PC-3 (cell line): ENCODE results near the gene TIMP3. TPM values are rescaled to one million over a fixed set of nuclear protein-coding genes. Genes with fewer than 3 reads are reported as not detected.

Source experiments
- ATAC-seq: fragments of 200-7000 bp; cut with Tn5 transposase; 2 replicates; pipeline ENCODE4 v1.9.1; 2020; ENCODE audit warnings: mild to moderate bottlenecking, moderate library complexity
- BruUV-seq: library from RNA; stranded (reverse); fragments of 400-500 nt; replicated peaks from 2 replicates; lab custom pipeline; 2021; lab: Mats Ljungman, UMichigan
- CTCF ChIA-PET: fragments of 300-600 bp; sonication (Branson Sonifier 250); formaldehyde crosslinking; loops from one replicate; lab custom pipeline; 2022; ENCODE audit warnings: antibody characterized with exemption; lab: Charles Lee
- POLR2A ChIA-PET: fragments of 300-600 bp; sonication (Branson Sonifier 250); formaldehyde crosslinking; loops from one replicate; lab custom pipeline; 2022; ENCODE audit warnings: antibody characterized with exemption; ENCODE audit not compliant: unreplicated experiment; lab: Charles Lee
- DNase-seq: peaks from one replicate; pipeline ENCODE4 v3.0.0-alpha.2; 2015
- H2AFZ ChIP-seq: fragments of 300-600 bp; sonication (generic); 2 replicates; pipeline ENCODE4 v1.6.0; 2016; ENCODE audit warnings: antibody characterized with exemption, low read length
- H3F3A ChIP-seq: fragments of 300-600 bp; sonication (generic); one replicate; pipeline ENCODE4 v1.6.0; 2017; ENCODE audit warnings: antibody characterized with exemption, low read length, control low read depth, mild to moderate bottlenecking; ENCODE audit not compliant: unreplicated experiment
- H3K27ac ChIP-seq: fragments of 300-600 bp; sonication (generic); 2 replicates; pipeline ENCODE4 v1.5.1; 2016; ENCODE audit warnings: mild to moderate bottlenecking, low read length
- H3K27me3 ChIP-seq: fragments of 300-600 bp; sonication (generic); 2 replicates; pipeline ENCODE4 v1.6.1; 2016; ENCODE audit warnings: low read length, mixed read lengths
- H3K36me3 ChIP-seq: fragments of 300-600 bp; sonication (generic); 2 replicates; pipeline ENCODE4 v1.6.1; 2016; ENCODE audit warnings: low read depth, mixed run types, low read length, mixed read lengths
- H3K4me1 ChIP-seq: fragments of 300-600 bp; sonication (generic); 2 replicates; pipeline ENCODE4 v1.5.1; 2016; ENCODE audit warnings: low read length; ENCODE audit not compliant: insufficient read depth
- H3K4me2 ChIP-seq: fragments of 300-600 bp; sonication (generic); 2 replicates; pipeline ENCODE4 v1.6.0; 2016; ENCODE audit warnings: low read length
- H3K4me3 ChIP-seq: fragments of 300-600 bp; sonication (generic); 2 replicates; pipeline ENCODE4 v1.5.1; 2016; ENCODE audit warnings: mild to moderate bottlenecking, low read length, mixed read lengths
- H3K79me2 ChIP-seq: fragments of 300-600 bp; sonication (generic); 2 replicates; pipeline ENCODE4 v1.6.1; 2017; ENCODE audit warnings: low read length, mixed read lengths
- H3K9ac ChIP-seq: fragments of 300-600 bp; sonication (generic); 2 replicates; pipeline ENCODE4 v1.6.0; 2016; ENCODE audit warnings: mild to moderate bottlenecking, low read length
- H3K9me2 ChIP-seq: fragments of 300-600 bp; sonication (generic); replicated peaks from 2 replicates; pipeline ENCODE4 v1.6.1; 2016; ENCODE audit warnings: mixed run types, low read length, mixed read lengths
- H3K9me3 ChIP-seq: fragments of 300-600 bp; sonication (generic); 2 replicates; pipeline ENCODE4 v1.6.1; 2016; ENCODE audit warnings: low read length, mixed read lengths
- H4K20me1 ChIP-seq: fragments of 300-600 bp; sonication (generic); 2 replicates; pipeline ENCODE4 v1.6.1; 2016; ENCODE audit warnings: low read length, mixed read lengths
- CTCF ChIP-seq: fragments of 300-600 bp; sonication (generic); conservative IDR thresholded peaks from 2 replicates; pipeline ENCODE4 v1.5.1; 2017; ENCODE audit warnings: antibody characterized with exemption, low read depth, mild to moderate bottlenecking, low read length
- EZH2 ChIP-seq: fragments of 300-600 bp; sonication (generic); IDR thresholded peaks from one replicate; pipeline ENCODE4 v1.6.1; 2017; ENCODE audit warnings: antibody characterized with exemption, mild to moderate bottlenecking, low read length; ENCODE audit not compliant: unreplicated experiment
- EZH2phosphoT487 ChIP-seq: fragments of 300-600 bp; sonication (generic); IDR thresholded peaks from 2 replicates; pipeline ENCODE4 v1.6.1; 2018; ENCODE audit warnings: mild to moderate bottlenecking, antibody characterized with exemption, low read length, borderline replicate concordance
- intact Hi-C: fragments of 100-400 bp; cut with micrococcal nuclease; formaldehyde crosslinking; loops from 2 replicates; pipeline ENCODE4 v1.9.0; 2023
- total RNA-seq: library from RNA; depleted of rRNA; stranded (reverse); fragments of >200 nt; gene quantifications from 2 replicates; pipeline ENCODE4 v1.2.3, GENCODE V29; 2014

The TIMP3 gene
- total RNA-seq, 1 experiment from 2014 or later, result not detected

GRCh38 chr22:32905400-32905799 is 103.9 kb downstream of the TIMP3 start:
- H3K79me2 ChIP-seq, result no peaks in the 10 kb centered on the region
- CTCF ChIA-PET, result no interaction called here
- POLR2A ChIA-PET, result no interaction called here
- no peaks in the 10 kb centered on the region for H3K27me3 ChIP-seq
- no TSS peak for BruUV-seq
- H3K9ac ChIP-seq, result no peak overlapping the region
- no peak overlapping the region for H3K27ac ChIP-seq
- no peak for DNase-seq
- no peaks in the 10 kb centered on the region for H4K20me1 ChIP-seq
- TF ChIP-seq EZH2, result no peak
- no peak for TF ChIP-seq CTCF
- no peak for TF ChIP-seq EZH2phosphoT487
- ATAC-seq, result no peak
- no peaks in the 10 kb centered on the region for H3K36me3 ChIP-seq
- H3K4me2 ChIP-seq, result no peak overlapping the region
- H3K9me3 ChIP-seq, result no peaks in the 10 kb centered on the region
- H3K4me3 ChIP-seq, result no peak overlapping the region
- no peaks in the 10 kb centered on the region for H3K9me2 ChIP-seq
- no peaks in the 10 kb centered on the region for H3K4me1 ChIP-seq
- H2AFZ ChIP-seq, result no peak overlapping the region
- intact Hi-C loops, result no loop called here
- no peaks in the 10 kb centered on the region for H3F3A ChIP-seq

- H3K4me1 ChIP-seq, result no peaks in the 10 kb centered on the region
- no peak for TF ChIP-seq EZH2phosphoT487
- no peak for TF ChIP-seq EZH2
- no peak for TF ChIP-seq CTCF
- H4K20me1 ChIP-seq, result no peaks in the 10 kb centered on the region
- ChIA-PET CTCF (no interaction called here), POLR2A (no interaction called here)
- no peak overlapping the region for H3K4me2 ChIP-seq
- no peaks in the 10 kb centered on the region for H3F3A ChIP-seq
- no peak for ATAC-seq
- intact Hi-C loops, result no loop called here
- no peaks in the 10 kb centered on the region for H3K9me3 ChIP-seq
- H3K4me3 ChIP-seq, result no peak overlapping the region
- no peaks in the 10 kb centered on the region for H3K9me2 ChIP-seq
- H2AFZ ChIP-seq, result no peak overlapping the region
- no TSS peak for BruUV-seq
- H3K9ac ChIP-seq, result no peak overlapping the region
- no peaks in the 10 kb centered on the region for H3K36me3 ChIP-seq
- H3K27ac ChIP-seq, result no peak overlapping the region
- no peaks in the 10 kb centered on the region for H3K27me3 ChIP-seq
- DNase-seq, result no peak
- H3K79me2 ChIP-seq, result no peaks in the 10 kb centered on the region
These were observed 108.3 kb downstream of the TIMP3 start for GRCh38 chr22:32909581-32910428.

GRCh38 chr22:32910429-32910772 is 108.9 kb downstream of the TIMP3 start:
- H2AFZ ChIP-seq, result no peak overlapping the region
- TF ChIP-seq CTCF (no peak), EZH2phosphoT487 (no peak), EZH2 (no peak)
- H3K4me1 ChIP-seq, result no peaks in the 10 kb centered on the region
- no peaks in the 10 kb centered on the region for H3K27me3 ChIP-seq
- intact Hi-C loops, result no loop called here
- H3K9me2 ChIP-seq, result no peaks in the 10 kb centered on the region
- H3K27ac ChIP-seq, result no peak overlapping the region
- no peaks in the 10 kb centered on the region for H3K79me2 ChIP-seq
- H3K4me2 ChIP-seq, result no peak overlapping the region
- no peak overlapping the region for H3K4me3 ChIP-seq
- ChIA-PET CTCF (no interaction called here), POLR2A (no interaction called here)
- H3K36me3 ChIP-seq, result no peaks in the 10 kb centered on the region
- ATAC-seq (no peak), DNase-seq (no peak)
- H4K20me1 ChIP-seq, result no peaks in the 10 kb centered on the region
- H3K9ac ChIP-seq, result no peak overlapping the region
- H3F3A ChIP-seq, result no peaks in the 10 kb centered on the region
- H3K9me3 ChIP-seq, result no peaks in the 10 kb centered on the region
- BruUV-seq, result no TSS peak
